HG03039 (cell line): Measurements from ENCODE around the gene TSKU.

ENCODE experiments used
- ATAC-seq: cut with Tn5 transposase; IDR thresholded peaks from one replicate; pipeline ENCODE4 v1.9.1; 2021; ENCODE audit warnings: mild to moderate bottlenecking, moderate library complexity; ENCODE audit not compliant: unreplicated experiment

Gene TSKU

DNA sequence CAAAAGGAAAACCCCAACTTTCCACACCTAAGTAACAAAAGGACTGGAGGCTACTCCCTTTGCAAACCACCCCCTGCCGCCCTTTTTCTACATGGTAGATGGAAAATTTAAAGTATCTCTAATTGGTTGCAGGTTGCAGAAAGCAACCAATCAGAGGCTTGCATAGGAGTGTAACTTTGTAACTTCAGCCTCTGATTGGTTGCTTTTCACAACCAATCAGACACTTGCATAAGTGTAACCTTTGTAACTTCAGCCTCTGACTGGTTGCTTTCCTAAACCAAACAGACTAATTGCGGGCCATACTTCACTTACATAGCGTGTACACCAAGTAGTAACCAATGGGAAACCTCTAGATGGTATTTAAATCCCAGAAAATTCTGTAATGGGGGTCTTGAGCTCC is 60.8 kb downstream of the TSKU start:
- no peak for ATAC-seq

DNA sequence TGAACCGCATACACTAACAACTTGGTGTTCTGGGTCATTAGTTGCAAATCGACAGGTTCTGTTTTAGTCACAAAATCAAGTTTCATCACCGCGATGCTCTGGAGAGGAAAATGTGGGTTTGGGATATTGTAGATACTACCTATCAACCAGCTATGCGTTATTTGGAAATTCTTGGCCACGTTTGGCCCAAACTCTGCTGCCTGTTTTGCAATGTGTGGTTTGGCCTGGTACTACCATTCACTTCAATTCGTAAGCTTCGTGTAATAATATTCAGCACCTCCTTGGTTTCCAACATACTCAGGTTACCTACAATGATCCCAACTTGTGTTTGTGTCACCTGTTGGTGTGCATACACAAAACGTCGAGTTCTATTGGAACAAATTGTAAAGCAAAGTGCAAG is 61.4 kb downstream of the TSKU start:
- ATAC-seq, result no peak

DNA sequence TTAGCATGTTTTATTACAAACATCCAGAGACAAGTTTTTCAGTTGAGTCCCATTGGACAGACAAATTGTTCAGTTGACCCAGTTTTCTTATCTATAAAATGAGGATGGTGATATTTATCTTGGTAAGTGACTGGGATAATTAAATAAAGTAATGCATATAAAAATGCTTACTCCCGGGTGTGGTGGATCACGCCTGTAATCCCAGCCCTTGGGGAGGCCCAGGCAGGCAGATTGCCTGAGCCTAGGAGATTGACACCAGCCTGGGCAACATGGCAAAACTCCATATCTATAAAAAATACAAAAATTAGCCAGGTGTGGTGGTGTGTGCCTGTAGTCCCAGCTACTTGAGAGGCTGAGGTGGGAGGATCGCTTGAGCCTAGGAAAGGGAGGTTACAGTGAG is 61.9 kb downstream of the TSKU start:
- ATAC-seq, result no peak

- ATAC-seq, result no peak
Observed at GRCh38 chr11:76846441-76846840, 63.3 kb downstream of the TSKU start.
